Spleen (tissue), 11 donors: Measurements from ENCODE around the gene SERPINA9. TPM values are rescaled to one million over a fixed set of nuclear protein-coding genes. Genes with fewer than 3 reads are reported as not detected.

ENCODE experiments used
- DNase-seq: peaks from one replicate; pipeline ENCODE4 v3.0.0-alpha.2; 2020
- H3K27ac ChIP-seq, 8 donors: fragments of 200-600 bp; sonication (generic) in 7 of 8; 1 replicate in 4 of 8; 2 replicates in 4 of 8; pipeline versions ENCODE4 v1.5.0 to v1.8.0; 2016 to 2021; ENCODE audit warnings: inconsistent platforms in 4 of 8, mild to moderate bottlenecking in 4 of 8, moderate library complexity in 1 of 8
- H3K27me3 ChIP-seq, 7 donors: fragments of 200-600 bp; sonication (generic) in 6 of 7; replicated peaks in 1 of 7; 1 replicate in 4 of 7; 2 replicates in 3 of 7; pipeline versions ENCODE4 v1.5.0 to v1.8.0; 2016 to 2021; ENCODE audit warnings: inconsistent platforms in 3 of 7, mild to moderate bottlenecking in 1 of 7
- H3K36me3 ChIP-seq, 6 donors: fragments of 200-600 bp; sonication (generic) in 5 of 6; 1 replicate in 4 of 6; 2 replicates in 2 of 6; pipeline versions ENCODE4 v1.5.0 to v1.8.0; 2016 to 2021; ENCODE audit warnings: inconsistent platforms in 2 of 6
- H3K4me1 ChIP-seq, 6 donors: fragments of 200-600 bp; sonication (generic) in 5 of 6; 1 replicate in 3 of 6; 2 replicates in 3 of 6; pipeline versions ENCODE4 v1.5.0 to v1.8.0; 2016 to 2021; ENCODE audit warnings: inconsistent platforms in 3 of 6
- H3K4me3 ChIP-seq, 8 donors: fragments of 200-600 bp; sonication (generic) in 7 of 8; 1 replicate in 4 of 8; 2 replicates in 4 of 8; pipeline versions ENCODE4 v1.5.0 to v1.8.0; 2016 to 2021; ENCODE audit warnings: inconsistent platforms in 4 of 8, mild to moderate bottlenecking in 4 of 8, moderate library complexity in 2 of 8
- H3K9me3 ChIP-seq, 8 donors: fragments of 200-600 bp; sonication (generic) in 7 of 8; 1 replicate in 4 of 8; 2 replicates in 4 of 8; pipeline versions ENCODE4 v1.5.0 to v1.8.0; 2016 to 2021; ENCODE audit warnings: inconsistent platforms in 4 of 8
- CTCF ChIP-seq, 11 experiments: fragments of 200-600 bp in 7 of 11; fragments of 450-650 bp in 4 of 11; sonication (generic) in 4 of 11; IDR thresholded peaks in 8 of 11; conservative IDR thresholded peaks in 3 of 11; 1 replicate in 7 of 11; 2 replicates in 4 of 11; pipeline versions ENCODE4 v1.4.0 to v1.8.0; 2016 to 2021; ENCODE audit warnings: antibody characterized with exemption in 11 of 11, inconsistent platforms in 4 of 11, mild to moderate bottlenecking in 1 of 11
- POLR2A ChIP-seq, 3 donors: fragments of 450-650 bp; IDR thresholded peaks; one replicate each; pipeline ENCODE4 v1.5.1; 2017; ENCODE audit warnings: antibody characterized with exemption in 3 of 3, mild to moderate bottlenecking in 1 of 3
- POLR2AphosphoS5 ChIP-seq, 3 donors: sonication (generic); formaldehyde crosslinking; IDR thresholded peaks; one replicate each; pipeline ENCODE4 v1.5.1; 2017; ENCODE audit warnings: antibody characterized with exemption in 3 of 3
- WGBS, 5 donors: extraction: QIAGEN DNeasy Blood & Tissue Kit in 3 of 5; methylation state at CpG; one replicate each; pipeline versions ENCODE4 v1.1.5 to v1.1.7; 2013 to 2018; 5-methylcytosine and 5-hydroxymethylcytosine counted together
- intact Hi-C: fragments of 100-400 bp; cut with DNase I; formaldehyde crosslinking; loops from one replicate; pipeline ENCODE4 v1.15.0; 2023; ENCODE audit warnings: low total_unique reads
- polyA plus RNA-seq, 3 donors: library from polyadenylated mRNA; stranded (reverse); fragments of 200-250 nt; gene quantifications; one replicate each; pipeline ENCODE4 v1.2.1, GENCODE V29; 2013
- total RNA-seq, 7 donors: library from RNA; depleted of rRNA in 3 of 7; stranded (reverse); fragments of >200 nt in 3 of 7; fragmentation: NEBNext Ultra II Directional in 4 of 7; extraction: Animal tissue kit (Norgen Biotek cat#: 25700) in 4 of 7; gene quantifications; one replicate each; pipeline versions ENCODE4 v1.1.0 to v1.2.1, GENCODE V29; 2016 to 2021
- donor health status: healthy with polysubstance abuse.
- donor health status: DM: no; HTN: no; CAD: no; lungs with moderate emphysema.
- donor health status: DM: no; HTN: no; CAD: no.
- donor health status: Bipolar disorder and iron deficiency.
- donor health status: healthy.
- donor health status: DM: no; HTN: no; CAD: no.
- donor health status: DM: yes; HTN: yes; CAD: no.

Gene SERPINA9
- total and polyA plus RNA-seq, 10 donors = 0.10 to 8.9 (median 0.65) TPM; not detected in 7

- Histone ChIP-seq H3K4me3 (no peak overlapping the region), H3K27ac (no peak overlapping the region), H3K9me3 (no peaks in the 10 kb centered on the region), H3K36me3 (no peaks in the 10 kb centered on the region), H3K4me1 (no peaks in the 10 kb centered on the region), H3K27me3 (peaks cover 0 to 25% (median 0%) of the 10 kb centered on the region in 7 donors)
- intact Hi-C loops = no loop called here
- 73 to 84% (median 79%) methylated on average over 1 of the region's 1 CpG for WGBS, 5 donors
- TF ChIP-seq POLR2AphosphoS5 (IDR thresholded peaks at IDR 0.05) (no peak), POLR2A (IDR thresholded peaks at IDR 0.05) (no peak), CTCF (IDR thresholded peaks at IDR 0.05 in 8 of 11, conservative IDR thresholded peaks at IDR 0.05 in 3 of 11) (no peak)
- no peak for DNase-seq
These were observed 31.0 kb downstream of the SERPINA9 start for GRCh38 chr14:94445003-94445402.

DNA sequence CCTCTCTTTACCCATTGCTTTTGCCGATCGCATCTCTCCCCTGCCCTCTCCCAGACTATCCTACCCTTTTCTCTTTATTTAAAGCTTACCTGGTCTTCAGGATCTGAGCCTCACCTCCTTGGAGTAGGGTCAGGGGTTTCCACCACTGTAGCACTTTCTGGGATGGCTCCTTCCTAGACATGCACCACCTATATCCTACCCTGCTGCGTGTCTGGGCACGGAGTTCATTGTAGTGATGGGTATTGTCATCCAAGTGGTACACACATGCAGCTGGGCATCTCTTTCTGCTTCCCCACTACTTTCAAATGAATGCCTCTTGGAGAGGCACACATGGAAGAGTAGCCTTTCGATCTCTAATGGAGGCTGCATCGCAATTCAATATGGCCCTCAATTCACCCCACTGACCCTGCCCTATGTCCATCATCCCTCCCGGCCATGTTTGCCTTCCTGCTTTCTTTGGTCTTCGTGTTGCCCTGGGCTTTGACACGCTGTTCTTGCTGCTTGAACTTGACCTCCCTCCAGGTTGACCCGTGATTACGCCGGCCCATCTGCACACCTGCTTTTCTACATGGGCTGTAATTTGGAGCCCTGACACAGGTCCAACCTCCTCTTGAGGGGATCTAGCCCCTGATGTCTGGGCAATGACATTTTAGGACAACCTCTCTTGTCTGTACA, 34.3 kb downstream of the SERPINA9 start:
- H3K36me3 ChIP-seq = no peaks in the 10 kb centered on the region
- H3K4me3 ChIP-seq = no peak overlapping the region
- no peak overlapping the region for H3K27ac ChIP-seq
- DNase-seq = no peak
- intact Hi-C loops = no loop called here
- WGBS, 5 donors = 90 to 96% (median 91%) methylated on average over 12 of the region's 12 CpGs
- H3K9me3 ChIP-seq = no peaks in the 10 kb centered on the region
- TF ChIP-seq POLR2AphosphoS5 (IDR thresholded peaks at IDR 0.05) (no peak), CTCF (IDR thresholded peaks at IDR 0.05 in 8 of 11, conservative IDR thresholded peaks at IDR 0.05 in 3 of 11) (no peak), POLR2A (IDR thresholded peaks at IDR 0.05) (no peak)
- H3K27me3 ChIP-seq = peaks cover 0 to 28% (median 0%) of the 10 kb centered on the region in 7 donors
- H3K4me1 ChIP-seq = no peaks in the 10 kb centered on the region

DNA sequence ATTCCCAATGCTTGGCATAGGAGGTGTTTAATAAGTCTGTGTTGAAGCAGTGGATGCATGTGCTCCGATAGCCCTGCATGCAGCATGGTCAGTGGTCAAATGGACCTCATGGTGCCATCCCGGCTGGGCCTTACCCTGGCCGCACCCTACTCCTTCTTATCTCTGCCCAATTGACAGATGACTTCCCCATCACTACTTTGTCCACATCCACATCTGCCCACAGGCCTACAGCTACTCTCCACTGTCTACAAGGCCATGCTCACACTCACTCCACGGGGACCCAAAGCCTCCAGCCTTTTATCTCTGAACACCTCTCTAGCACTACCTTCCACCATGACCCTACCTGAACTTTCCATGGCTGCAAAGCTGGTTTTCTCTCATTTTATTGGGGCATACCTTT, 34.9 kb downstream of the SERPINA9 start:
- WGBS, 5 donors = 87 to 90% (median 88%) methylated on average over 4 of the region's 4 CpGs
- no peak for DNase-seq
- intact Hi-C loops = no loop called here
- no peaks in the 10 kb centered on the region for H3K9me3 ChIP-seq
- no peak overlapping the region for H3K4me3 ChIP-seq
- no peaks in the 10 kb centered on the region for H3K4me1 ChIP-seq
- H3K36me3 ChIP-seq = no peaks in the 10 kb centered on the region
- H3K27ac ChIP-seq = no peak overlapping the region
- no peak for TF ChIP-seq CTCF (IDR thresholded peaks at IDR 0.05 in 8 of 11, conservative IDR thresholded peaks at IDR 0.05 in 3 of 11)
- peaks cover 0 to 28% (median 0%) of the 10 kb centered on the region in 7 donors for H3K27me3 ChIP-seq

DNA sequence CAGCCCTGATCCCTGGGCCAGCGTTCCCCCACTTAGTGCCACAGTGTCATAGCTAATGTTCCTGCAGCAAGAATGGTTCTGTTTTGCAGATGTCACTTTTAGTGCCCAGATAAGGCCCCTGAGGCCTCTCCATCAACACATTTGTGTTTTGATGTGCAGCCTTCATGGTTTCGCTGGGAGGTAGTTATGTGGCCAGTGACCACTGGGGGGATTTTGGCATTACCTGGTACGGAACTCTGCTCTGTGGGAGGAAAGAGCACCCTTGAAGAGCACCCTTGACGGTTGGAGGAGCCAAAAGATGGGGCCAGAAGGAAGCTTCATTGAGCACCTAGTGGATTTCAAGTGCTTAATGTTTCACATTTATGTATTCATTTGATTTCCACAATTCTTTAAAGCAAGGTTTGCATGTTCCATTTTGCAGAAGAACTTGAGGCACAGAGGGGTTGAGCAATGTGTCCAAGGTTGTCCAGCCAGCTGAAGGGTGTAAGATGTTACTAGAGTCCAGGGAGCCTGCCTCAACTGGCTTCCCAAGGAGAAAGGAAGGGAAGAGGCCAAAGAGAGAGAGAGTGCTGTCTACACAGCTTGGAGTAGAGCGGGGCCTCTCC, 36.4 kb downstream of the SERPINA9 start:
- TF ChIP-seq CTCF (IDR thresholded peaks at IDR 0.05 in 8 of 11, conservative IDR thresholded peaks at IDR 0.05 in 3 of 11) = no peak
- TF ChIP-seq POLR2AphosphoS5 (IDR thresholded peaks at IDR 0.05) = no peak
- no peak for TF ChIP-seq POLR2A (IDR thresholded peaks at IDR 0.05)
- no peaks in the 10 kb centered on the region for H3K4me1 ChIP-seq
- H3K4me3 ChIP-seq = no peak overlapping the region
- H3K27ac ChIP-seq = no peak overlapping the region
- H3K36me3 ChIP-seq = no peaks in the 10 kb centered on the region
- intact Hi-C loops = no loop called here
- peaks cover 0 to 41% (median 0%) of the 10 kb centered on the region in 7 donors for H3K27me3 ChIP-seq
- 61 to 78% (median 71%) methylated on average over 5 of the region's 5 CpGs for WGBS, 5 donors
- DNase-seq = no peak
- H3K9me3 ChIP-seq = no peaks in the 10 kb centered on the region
